HG03095 (cell line): ENCODE results near the gene UBR2.
"Not testable (repeated sequence)": the region's sequence is repeated elsewhere in the genome, so short reads cannot be mapped to it uniquely, and the experiment has no call there.

Source experiments
- ATAC-seq: cut with Tn5 transposase; IDR thresholded peaks from one replicate; pipeline ENCODE4 v1.9.1; 2021; ENCODE audit warnings: moderate library complexity; ENCODE audit not compliant: unreplicated experiment

UBR2 gene

GRCh38 chr6:42690872-42691271 lies 127.0 kb downstream of the UBR2 start:
- ATAC-seq: no peak

- ATAC-seq: no peak
Measured at GRCh38 chr6:42692137-42692911, 128.5 kb downstream of the UBR2 start.

GRCh38 chr6:42693725-42694323 lies 130.0 kb downstream of the UBR2 start:
- ATAC-seq: no peak

GRCh38 chr6:42694586-42694985 lies 130.8 kb downstream of the UBR2 start:
- no peak for ATAC-seq

GRCh38 chr6:42696526-42697267 lies 132.9 kb downstream of the UBR2 start:
- no peak for ATAC-seq

GRCh38 chr6:42697268-42697655 lies 133.4 kb downstream of the UBR2 start:
- ATAC-seq: no peak

GRCh38 chr6:42698217-42698616 lies 134.4 kb downstream of the UBR2 start:
- no peak for ATAC-seq

- no peak for ATAC-seq
Measured at GRCh38 chr6:42702200-42702599, 138.4 kb downstream of the UBR2 start.

GRCh38 chr6:42702786-42703185 lies 139.0 kb downstream of the UBR2 start:
- ATAC-seq: not testable (repeated sequence)

- ATAC-seq: no peak
Measured at GRCh38 chr6:42704251-42704936, 140.6 kb downstream of the UBR2 start.

- ATAC-seq: no peak
Measured at GRCh38 chr6:42704937-42705374, 141.1 kb downstream of the UBR2 start.

- ATAC-seq: no peak
Measured at GRCh38 chr6:42707595-42707994, 143.8 kb downstream of the UBR2 start.

- ATAC-seq: no peak
Measured at GRCh38 chr6:42708096-42708495, 144.3 kb downstream of the UBR2 start.

GRCh38 chr6:42709871-42710270 lies 146.0 kb downstream of the UBR2 start:
- no peak for ATAC-seq

GRCh38 chr6:42710316-42710715 lies 146.5 kb downstream of the UBR2 start:
- ATAC-seq: no peak

GRCh38 chr6:42711930-42712329 lies 148.1 kb downstream of the UBR2 start:
- no peak for ATAC-seq

- ATAC-seq: no peak
Measured at GRCh38 chr6:42714098-42714761, 150.4 kb downstream of the UBR2 start.

- ATAC-seq: no peak
Measured at GRCh38 chr6:42715871-42716270, 152.0 kb downstream of the UBR2 start.

- no peak for ATAC-seq
Measured at GRCh38 chr6:42720739-42721138, 156.9 kb downstream of the UBR2 start.

GRCh38 chr6:42722497-42722896 lies 158.7 kb downstream of the UBR2 start, which contains the start of gene PRPH2:
PRPH2 (minus strand) TSS chr6:42722597; CDS start chr6:42722334, 263 bp downstream.
- ATAC-seq: no peak

GRCh38 chr6:42724825-42725224 lies 161.0 kb downstream of the UBR2 start:
- no peak for ATAC-seq
